GM12874 (cell line): ENCODE results near the gene UBA52.

Source experiments
- CTCF ChIP-seq: IDR thresholded peaks from 2 replicates; pipeline ENCODE4 v1.5.1; 2011; ENCODE audit warnings: low read depth, mild to moderate bottlenecking, control low read depth, low read length, moderate library complexity; ENCODE audit not compliant: insufficient read depth

UBA52 gene

GRCh38 chr19:18606281-18607225, 34.9 kb downstream of the UBA52 start, which contains the start of gene CRLF1:
Gene CRLF1 (minus strand): TSS chr19:18606799. CDS start chr19:18606656, 143 bp downstream.
- no peak for TF ChIP-seq CTCF

DNA sequence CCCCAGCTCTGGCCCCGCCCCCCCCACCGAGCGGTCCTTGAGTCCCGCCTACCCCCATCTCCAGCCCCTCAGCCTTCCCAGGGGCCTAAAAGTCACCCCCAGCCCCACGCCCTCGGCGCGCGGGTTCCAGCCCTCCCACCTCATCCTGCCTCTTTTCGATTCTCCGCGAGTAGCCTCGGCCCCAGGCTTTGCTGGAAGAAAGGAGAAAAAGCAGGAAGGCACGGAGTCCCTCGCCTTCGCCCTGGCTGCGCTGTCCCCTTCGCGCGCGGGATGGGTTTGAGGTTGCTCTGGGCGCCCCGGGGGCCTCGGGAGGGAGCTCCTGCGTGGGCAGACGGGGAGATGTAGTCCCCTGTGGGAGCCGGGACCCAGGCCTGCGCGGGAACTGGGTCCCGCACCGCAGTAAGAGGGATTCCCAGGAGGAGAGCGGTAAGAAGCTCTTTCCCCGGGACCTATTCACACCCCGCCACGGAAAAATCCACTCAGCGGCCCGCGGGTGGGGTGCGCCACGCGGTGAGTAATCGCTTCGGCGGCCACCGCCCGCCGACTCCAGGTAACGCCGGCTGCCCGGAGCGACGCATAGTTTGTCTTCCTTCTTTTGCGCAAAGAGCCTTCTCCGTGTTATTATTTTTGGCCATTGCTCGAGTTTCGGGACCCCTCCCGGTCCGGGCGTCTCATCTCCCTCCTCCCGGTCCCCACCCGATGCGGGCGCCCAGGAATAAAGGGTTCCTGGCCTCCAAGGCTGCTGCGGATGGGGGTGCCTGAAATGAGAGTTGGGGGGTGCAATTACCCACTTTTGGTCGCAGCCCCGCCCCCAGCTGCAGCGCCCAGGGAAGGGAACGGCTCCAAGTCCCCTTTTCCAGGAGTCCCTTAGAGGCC, 35.8 kb downstream of the UBA52 start:
- TF ChIP-seq CTCF, result no peak

DNA sequence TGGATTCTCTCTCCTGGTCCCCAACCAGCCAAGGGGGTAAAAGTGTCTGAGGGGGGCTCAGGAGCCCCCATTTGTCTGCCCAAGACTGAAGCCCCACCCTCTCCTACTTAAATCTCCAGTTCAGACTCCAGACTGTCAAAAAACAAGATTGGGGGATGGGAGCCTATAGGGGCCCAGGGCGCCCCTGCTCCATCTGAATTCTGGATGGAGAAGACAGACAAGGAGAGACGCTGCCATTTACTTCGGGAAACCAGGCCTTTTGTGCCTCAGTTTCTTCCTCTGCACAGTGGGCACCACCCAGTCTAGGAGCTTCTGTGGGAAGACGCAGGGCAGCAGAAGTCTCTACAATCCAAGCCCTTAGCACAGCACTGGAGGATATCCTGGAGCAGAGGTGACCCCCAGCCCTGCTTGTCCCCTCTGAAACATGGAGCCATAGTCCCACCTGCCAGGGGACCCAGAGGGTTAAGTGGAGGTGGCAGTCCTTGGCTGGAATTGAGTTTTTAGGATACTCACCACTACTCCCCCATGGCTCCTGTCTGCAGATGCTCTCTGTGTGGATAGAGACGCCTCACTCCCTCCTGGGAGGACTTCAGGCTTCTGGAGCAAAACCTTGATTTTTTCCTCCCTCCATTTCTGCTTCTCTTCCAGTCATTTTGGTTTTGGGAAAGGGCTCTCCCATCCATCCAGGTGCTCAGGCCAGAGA, 36.6 kb downstream of the UBA52 start:
- TF ChIP-seq CTCF, result no peak

DNA sequence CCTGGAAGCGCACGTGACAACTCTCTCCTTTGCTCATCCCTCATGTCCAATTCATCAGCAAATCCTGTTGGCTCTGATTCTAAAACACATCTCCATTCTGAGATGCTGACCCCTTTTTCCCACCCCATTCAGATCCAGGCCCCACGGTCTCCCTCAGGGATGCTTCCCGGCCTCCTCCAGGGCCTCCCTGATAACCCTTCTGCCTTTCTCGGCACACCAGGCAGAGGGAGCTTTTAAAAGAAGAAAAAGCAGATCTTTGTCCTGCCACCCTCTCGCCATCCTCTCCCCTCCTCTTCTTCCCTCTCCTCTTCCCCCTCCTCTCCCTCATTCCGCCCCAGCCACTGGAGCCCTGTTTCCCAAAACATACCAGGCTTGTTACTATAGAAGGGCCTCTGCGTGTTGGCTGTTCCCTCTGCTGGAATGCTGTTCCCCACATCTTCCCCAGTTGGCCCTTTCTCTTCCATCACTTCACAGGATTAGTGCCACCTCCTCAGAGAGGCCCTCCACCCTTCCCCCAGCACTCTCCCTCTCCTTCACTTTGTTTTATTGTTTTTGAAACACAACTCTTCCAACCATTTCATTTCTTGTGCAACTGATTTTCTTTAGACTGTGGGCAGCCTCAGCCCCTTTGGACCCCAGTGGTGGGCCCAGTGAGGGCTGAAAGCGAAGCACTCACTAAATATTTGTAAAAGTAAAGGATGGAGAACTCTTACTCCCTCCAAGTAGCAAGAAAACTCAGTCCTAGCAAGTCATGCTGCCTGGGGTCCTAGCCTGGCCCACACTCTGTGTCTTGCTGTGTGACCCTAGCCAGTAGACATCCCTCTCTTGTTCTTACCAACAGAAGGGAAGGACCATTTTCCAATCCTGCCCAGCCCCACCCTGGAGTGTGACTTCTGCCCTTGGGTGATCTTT, 37.4 kb downstream of the UBA52 start:
- no peak for TF ChIP-seq CTCF

DNA sequence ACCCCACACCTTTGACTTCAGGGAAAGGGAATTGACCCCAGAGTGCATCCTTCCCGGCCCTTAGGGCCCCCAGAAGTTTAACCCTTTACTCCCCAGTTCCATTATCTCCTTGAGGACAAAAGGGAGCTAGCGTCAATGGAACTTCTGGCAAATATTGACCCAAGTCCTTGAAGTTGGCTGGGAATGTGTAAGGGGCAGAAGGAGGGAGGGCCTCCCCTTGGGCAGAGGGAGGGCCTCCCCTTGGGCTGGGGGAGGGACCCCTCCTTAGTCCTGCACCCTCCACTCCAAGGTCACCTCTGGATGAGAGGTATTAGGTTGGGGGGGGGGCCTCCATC, 38.0 kb downstream of the UBA52 start:
- TF ChIP-seq CTCF, result no peak

DNA sequence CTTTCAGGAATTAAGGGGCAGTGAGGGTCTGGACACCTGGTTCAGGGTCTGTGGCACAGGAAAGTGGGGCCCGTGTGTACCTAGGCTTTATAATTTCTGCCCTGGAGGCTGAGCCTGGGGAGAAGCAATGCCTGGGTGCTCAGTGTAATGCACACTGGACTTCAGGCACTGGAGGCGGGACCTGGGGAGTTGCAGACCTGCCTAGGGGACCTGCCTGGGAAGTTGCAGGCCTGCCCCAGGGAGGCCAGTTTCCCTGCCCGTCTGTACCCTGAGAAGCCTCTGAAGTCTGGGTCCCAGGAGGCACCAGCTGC, 38.5 kb downstream of the UBA52 start:
- no peak for TF ChIP-seq CTCF
